Measurements from ENCODE around the gene KCNS1.
A peak's percentile ranks its signal among the peaks of the same experiment; 100 is the strongest.

Gene KCNS1

DNA sequence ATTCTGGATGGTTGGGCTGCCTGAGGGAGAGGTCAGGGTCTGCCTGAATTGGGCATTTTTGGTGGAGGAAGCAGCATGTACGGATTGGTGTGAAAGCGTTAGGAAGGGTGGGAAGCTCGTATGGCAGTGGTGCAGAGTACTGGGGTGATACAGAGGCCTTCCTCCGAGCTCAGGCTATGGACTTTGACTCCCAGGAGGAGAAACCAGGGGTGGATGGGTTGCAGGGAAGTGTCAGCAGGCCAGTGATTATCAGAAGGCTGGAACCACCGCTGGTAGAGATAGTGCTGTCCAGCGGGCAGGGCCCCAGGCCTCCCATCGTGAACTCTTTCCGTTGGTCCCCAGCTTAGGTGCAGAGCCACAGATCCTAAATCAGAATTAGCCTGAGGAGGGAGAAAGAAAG, 8.7 kb upstream of the KCNS1 start:
- DNase-seq, result no peak

DNA sequence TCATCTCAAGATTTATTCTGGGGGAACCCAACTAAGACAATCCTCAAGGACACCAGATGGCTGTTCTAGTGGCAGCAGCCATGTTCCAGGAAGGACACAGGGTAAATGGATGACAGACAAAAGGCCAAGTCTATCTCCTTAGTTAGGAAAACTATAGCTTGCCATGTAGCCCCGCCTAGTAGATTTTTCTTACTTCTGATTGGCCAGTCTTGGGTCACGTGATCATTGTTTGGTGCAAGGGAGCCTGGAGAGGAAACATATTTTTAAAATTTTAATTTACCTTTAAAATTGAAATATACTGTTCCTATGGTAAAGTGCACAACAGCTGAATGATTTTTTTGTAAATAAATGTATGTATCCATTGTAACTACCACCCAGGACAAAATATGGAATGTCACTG, 4.4 kb upstream of the KCNS1 start:
- peak; percentile 64 for DNase-seq

DNA sequence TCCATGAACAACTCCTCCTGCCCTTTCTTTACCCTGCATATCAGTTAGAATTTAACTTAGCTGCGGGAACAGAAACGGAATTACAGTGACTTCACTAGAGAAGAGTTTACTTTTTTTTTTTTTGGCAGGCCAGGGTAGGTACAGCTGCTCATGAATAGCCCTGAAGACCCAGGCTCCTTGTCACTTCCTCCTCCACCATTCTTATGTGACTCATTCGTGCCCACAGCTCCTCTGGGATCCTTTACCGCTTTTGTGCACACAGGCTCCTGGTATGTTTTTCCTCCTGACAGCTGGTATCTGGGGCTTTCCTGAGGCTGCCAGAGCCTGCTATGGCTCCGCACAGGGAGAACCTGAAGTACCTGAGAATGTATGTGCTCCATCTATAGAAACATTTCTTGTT, 3.9 kb upstream of the KCNS1 start:
- peak; percentile 83 for DNase-seq

- no peak for DNase-seq
Observed at GRCh38 chr20:45103072-45103471, 2.1 kb upstream of the KCNS1 start.

- no peak for DNase-seq
Observed at GRCh38 chr20:45101333-45101850, 465 bp upstream of the KCNS1 start.

GRCh38 chr20:45098103-45098773, 2.7 kb downstream of the KCNS1 start:
- DNase-seq, result no peak

GRCh38 chr20:45097485-45098102, 3.3 kb downstream of the KCNS1 start:
- no peak for DNase-seq

- no peak for DNase-seq
Observed at GRCh38 chr20:45096781-45097180, 4.1 kb downstream of the KCNS1 start.

GRCh38 chr20:45095805-45096238, 5.1 kb downstream of the KCNS1 start:
- DNase-seq, result peak; percentile 71

GRCh38 chr20:45094864-45095574, 5.9 kb downstream of the KCNS1 start:
- DNase-seq, result no peak

- no peak for DNase-seq
Observed at GRCh38 chr20:45094201-45094600, 6.7 kb downstream of the KCNS1 start.

- DNase-seq, result no peak
Observed at GRCh38 chr20:45092898-45093297, 8.0 kb downstream of the KCNS1 start.

GRCh38 chr20:45091366-45091765, 9.6 kb downstream of the KCNS1 start:
- no peak for DNase-seq

DNA sequence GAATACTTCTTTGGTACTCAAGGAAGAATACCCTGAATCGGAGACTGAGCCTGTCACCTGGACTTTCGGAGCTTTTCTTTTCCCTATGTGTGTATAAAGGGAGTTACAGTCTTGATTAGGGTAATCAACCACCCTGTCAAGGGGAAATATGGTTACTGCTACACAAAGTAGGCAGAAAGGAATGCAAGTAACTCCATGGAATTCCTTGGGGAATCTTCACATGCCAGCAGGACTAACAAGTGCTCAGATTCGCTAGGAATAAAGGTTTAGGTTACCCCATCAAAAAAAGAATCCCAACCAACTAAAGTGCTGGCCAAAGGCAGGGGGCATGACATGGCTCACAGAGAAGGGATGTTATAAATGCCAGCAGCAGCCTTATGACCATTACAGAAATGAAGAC, 10.4 kb downstream of the KCNS1 start:
- DNase-seq, result no peak

DNA sequence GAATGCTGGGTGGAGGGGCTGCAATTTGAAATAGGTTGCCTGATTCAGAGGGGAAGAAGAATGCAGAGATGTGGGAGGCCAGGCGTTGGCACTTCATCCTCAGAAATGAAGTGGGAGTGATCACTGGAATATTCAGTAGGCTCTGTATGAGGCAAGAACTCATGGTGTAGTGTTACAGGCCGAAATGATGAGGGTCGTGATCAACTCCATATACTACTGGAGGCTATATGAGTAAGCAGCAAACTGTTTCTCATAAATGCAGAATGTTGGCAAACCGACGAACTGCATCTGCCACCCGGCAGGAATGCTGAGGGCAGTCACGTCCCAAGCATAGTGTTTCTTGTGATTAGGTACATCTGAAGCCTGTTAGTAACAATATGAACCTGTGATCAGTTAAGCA, 12.7 kb downstream of the KCNS1 start:
- peak; percentile 95 for DNase-seq

DNA sequence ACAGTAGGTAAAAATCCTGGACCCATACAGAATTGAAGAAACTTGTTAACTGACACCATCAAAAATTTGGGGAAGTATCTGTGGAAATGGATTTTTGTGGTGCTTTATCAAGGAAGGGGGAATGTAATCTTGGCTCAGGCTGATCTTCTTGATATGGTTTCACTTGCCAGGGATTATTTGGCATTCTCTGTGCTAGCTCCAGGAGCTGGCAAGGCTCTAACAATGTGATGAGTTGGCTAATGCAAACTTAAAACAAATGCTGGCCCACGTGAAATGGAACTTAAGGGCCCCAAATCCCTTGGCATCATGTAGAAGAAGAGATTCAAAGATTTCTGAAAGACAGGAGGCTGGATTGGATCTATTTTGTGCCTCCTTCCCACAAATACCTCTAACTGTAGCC, 13.1 kb downstream of the KCNS1 start:
- no peak for DNase-seq

DNA sequence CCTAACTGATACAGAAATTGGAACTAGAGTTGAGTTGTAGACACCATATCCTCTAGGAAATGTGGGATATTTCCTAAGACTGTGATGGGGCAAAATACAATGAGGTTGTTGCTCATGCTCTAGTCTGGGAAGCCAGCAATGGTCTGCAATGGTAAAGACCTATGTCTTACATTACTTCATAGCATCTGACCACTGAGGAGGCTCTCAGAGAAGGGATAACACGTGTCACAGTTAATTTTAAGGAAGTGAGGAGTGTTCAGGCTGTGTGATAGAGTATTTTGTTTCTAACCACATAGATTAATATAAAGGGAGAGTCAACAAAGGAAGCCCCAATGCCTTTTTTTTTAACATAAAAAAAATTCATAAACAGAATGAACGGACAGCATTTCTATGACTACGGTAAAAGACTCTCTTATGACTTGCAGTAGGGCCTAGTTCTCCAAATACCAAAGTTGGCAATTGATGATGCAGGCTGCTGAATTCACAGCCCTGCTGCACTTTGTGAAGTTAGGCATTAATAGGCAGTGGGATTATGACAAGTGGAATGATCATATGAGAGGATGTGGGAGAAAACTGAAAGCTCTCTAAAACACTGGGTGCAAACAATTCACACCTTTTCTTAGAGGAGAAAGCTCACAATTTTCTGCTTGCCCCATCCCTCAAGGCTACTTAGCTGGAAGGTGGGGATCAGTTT, 13.7 kb downstream of the KCNS1 start:
- no peak for DNase-seq

GRCh38 chr20:45085867-45086266, 15.1 kb downstream of the KCNS1 start:
- no peak for DNase-seq

- no peak for DNase-seq
Observed at GRCh38 chr20:45085289-45085688, 15.6 kb downstream of the KCNS1 start.

GRCh38 chr20:45083127-45083526, 17.8 kb downstream of the KCNS1 start:
- DNase-seq, result no peak

DNA sequence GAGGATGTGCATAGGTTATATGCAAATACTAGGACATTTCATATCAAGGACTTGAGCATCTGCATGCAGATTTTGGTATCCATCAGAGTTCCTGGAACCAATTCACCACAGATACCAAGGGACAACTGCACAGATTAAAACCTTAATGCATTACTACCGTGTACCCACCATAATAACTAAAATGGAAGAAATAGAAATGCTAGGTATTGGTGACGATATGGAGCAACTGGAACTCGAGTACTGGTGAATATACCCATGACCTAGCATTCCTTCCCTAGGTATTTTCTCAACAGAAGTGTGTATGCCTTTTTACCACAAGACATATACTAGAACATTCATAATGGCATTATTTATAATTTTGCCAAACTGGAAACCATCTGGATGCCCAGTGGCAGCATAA, 18.5 kb downstream of the KCNS1 start:
- no peak for DNase-seq

GRCh38 chr20:45080867-45081624, 19.9 kb downstream of the KCNS1 start:
- no peak for DNase-seq

GRCh38 chr20:45077559-45077958, 23.4 kb downstream of the KCNS1 start:
- no peak for DNase-seq
